Right lobe of liver (tissue), 6 donors: ENCODE measurements around the gene PRMT3. TPM values are rescaled to one million over a fixed set of nuclear protein-coding genes. Genes with fewer than 3 reads are reported as not detected.
"Not testable (repeated sequence)": the region's sequence is repeated elsewhere in the genome, so short reads cannot be mapped to it uniquely, and the experiment has no call there.

Source experiments
- ATAC-seq, 4 donors: fragments of 200-7000 bp; cut with Tn5 transposase; one replicate each; pipeline ENCODE4 v1.9.1; 2020; ENCODE audit warnings: mild to moderate bottlenecking in 4 of 4, moderate library complexity in 4 of 4
- DNase-seq, 3 donors: peaks; one replicate each; pipeline ENCODE4 v3.0.0-alpha.2; 2020
- H3K27ac ChIP-seq, 3 donors: fragments of 200-600 bp; one replicate each; pipeline ENCODE4 v1.8.0; 2022
- H3K27me3 ChIP-seq, 2 donors: fragments of 200-600 bp; one replicate each; pipeline ENCODE4 v1.8.0; 2022
- H3K36me3 ChIP-seq, 4 donors: fragments of 200-600 bp; sonication (generic) in 1 of 4; one replicate each; pipeline versions ENCODE4 v1.5.1 to v1.8.0; 2017 to 2022; ENCODE audit warnings: control low read depth in 1 of 4
- H3K4me1 ChIP-seq, 4 donors: fragments of 200-600 bp; sonication (generic) in 1 of 4; one replicate each; pipeline versions ENCODE4 v1.5.1 to v1.8.0; 2017 to 2022; ENCODE audit warnings: control low read depth in 1 of 4
- H3K4me3 ChIP-seq, 3 donors: fragments of 200-600 bp; one replicate each; pipeline ENCODE4 v1.8.0; 2022
- H3K9me3 ChIP-seq, 4 donors: fragments of 200-600 bp; sonication (generic) in 1 of 4; one replicate each; pipeline versions ENCODE4 v1.5.1 to v1.8.0; 2017 to 2022; ENCODE audit warnings: control low read depth in 1 of 4
- POLR2A ChIP-seq: fragments of 450-650 bp; IDR thresholded peaks from one replicate; pipeline ENCODE4 v1.6.1; 2017; ENCODE audit warnings: antibody characterized with exemption, mild to moderate bottlenecking
- WGBS: methylation state at CpG from one replicate; pipeline ENCODE4 v1.1.6; 2018; ENCODE audit warnings: low coverage, low lambda C conversion rate; ENCODE audit not compliant: insufficient coverage; ENCODE audit errors: missing lambda C conversion rate; 5-methylcytosine and 5-hydroxymethylcytosine counted together
- intact Hi-C, 2 donors: fragments of 100-400 bp; cut with DNase I; formaldehyde crosslinking; loops; one replicate each; pipeline versions ENCODE4 v1.11.2 to v1.14.1; 2022
- total RNA-seq, 6 experiments: library from RNA; depleted of rRNA in 2 of 6; stranded (reverse); fragments of >200 nt in 2 of 6; fragmentation: NEBNext Ultra II Directional in 3 of 6; extraction: Animal tissue kit (Norgen Biotek cat#: 25700) in 3 of 6; gene quantifications; one replicate each; pipeline versions ENCODE4 v1.1.0 to v1.2.4, GENCODE V29; 2016 to 2023
- TF ChIP-seq, protein P1 (sequence below), 4 donors: fragments of 200-600 bp in 3 of 4; fragments of 450-650 bp in 1 of 4; IDR thresholded peaks; one replicate each; pipeline versions ENCODE4 v1.5.1 to v1.8.0; 2016 to 2022; ENCODE audit warnings: antibody characterized with exemption in 4 of 4, mild to moderate bottlenecking in 2 of 4
- donor health status: DM: no; HTN: yes; CAD: no.
- donor health status: DM: no; HTN: no; CAD: no.
- donor health status: DM: no; HTN: no; CAD: no.
- donor health status: DM: no; HTN: yes; CAD: no.
- donor health status: DM: no; HTN: yes; CAD: no.

The PRMT3 gene
- total RNA-seq, 6 experiments from 2014 or later: 3.4 to 11.8 (median 4.6) TPM

- no peaks in the 10 kb centered on the region for H3K9me3 ChIP-seq
- no peak for DNase-seq
- intact Hi-C loops: no loop called here
- peak overlapping the region in 1 of 3 donors; percentile 7 for H3K27ac ChIP-seq
- 33% methylated on average over 2 of the region's 2 CpGs for WGBS
- no peaks in the 10 kb centered on the region for H3K36me3 ChIP-seq
- TF ChIP-seq, protein P1, sequence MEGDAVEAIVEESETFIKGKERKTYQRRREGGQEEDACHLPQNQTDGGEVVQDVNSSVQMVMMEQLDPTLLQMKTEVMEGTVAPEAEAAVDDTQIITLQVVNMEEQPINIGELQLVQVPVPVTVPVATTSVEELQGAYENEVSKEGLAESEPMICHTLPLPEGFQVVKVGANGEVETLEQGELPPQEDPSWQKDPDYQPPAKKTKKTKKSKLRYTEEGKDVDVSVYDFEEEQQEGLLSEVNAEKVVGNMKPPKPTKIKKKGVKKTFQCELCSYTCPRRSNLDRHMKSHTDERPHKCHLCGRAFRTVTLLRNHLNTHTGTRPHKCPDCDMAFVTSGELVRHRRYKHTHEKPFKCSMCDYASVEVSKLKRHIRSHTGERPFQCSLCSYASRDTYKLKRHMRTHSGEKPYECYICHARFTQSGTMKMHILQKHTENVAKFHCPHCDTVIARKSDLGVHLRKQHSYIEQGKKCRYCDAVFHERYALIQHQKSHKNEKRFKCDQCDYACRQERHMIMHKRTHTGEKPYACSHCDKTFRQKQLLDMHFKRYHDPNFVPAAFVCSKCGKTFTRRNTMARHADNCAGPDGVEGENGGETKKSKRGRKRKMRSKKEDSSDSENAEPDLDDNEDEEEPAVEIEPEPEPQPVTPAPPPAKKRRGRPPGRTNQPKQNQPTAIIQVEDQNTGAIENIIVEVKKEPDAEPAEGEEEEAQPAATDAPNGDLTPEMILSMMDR (IDR thresholded peaks at IDR 0.05): no peak
- no peak for TF ChIP-seq POLR2A
- no peaks in the 10 kb centered on the region for H3K27me3 ChIP-seq
- ATAC-seq: peak; percentile 52 to 90 (median 77)
- H3K4me1 ChIP-seq: peaks cover 0 to 13% (median 0%) of the 10 kb centered on the region in 4 donors
- no peak overlapping the region for H3K4me3 ChIP-seq
These were observed 77.0 kb downstream of the PRMT3 start for GRCh38 chr11:20464518-20464917.

DNA sequence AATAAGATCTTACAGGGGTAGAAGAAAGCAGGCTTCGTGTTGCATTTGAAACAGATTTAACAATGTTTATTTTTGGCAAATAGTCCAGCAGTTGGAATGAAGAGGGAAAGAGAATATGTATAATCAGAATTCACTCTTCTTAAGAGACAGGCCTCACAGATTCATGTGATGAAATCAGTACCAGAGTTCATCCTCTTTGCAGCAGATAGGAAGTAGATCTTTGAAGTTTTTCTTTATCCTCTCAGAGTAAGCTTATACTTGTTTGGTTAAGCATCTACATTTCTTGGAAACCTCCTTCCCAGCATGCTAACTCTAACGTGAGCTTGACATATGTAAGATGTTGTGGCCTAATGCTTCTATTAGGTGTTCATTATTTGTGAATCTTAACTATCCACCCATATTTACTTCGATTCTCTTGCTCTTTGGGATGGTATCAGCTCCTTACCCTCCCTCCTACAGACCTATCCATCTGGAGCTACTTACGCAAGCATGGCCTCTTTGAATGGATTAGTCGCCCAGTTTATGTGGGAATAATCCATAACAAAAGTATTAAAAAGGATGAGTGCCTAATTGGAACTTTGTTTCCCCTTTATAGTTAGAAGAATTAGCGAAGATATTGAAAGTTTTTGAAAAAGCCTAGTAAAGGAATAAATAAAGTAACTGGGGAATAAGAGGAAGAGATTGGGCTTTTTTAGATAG, 80.1 kb downstream of the PRMT3 start:
- H3K27me3 ChIP-seq: no peaks in the 10 kb centered on the region
- H3K36me3 ChIP-seq: no peaks in the 10 kb centered on the region
- TF ChIP-seq, protein P1 (IDR thresholded peaks at IDR 0.05): no peak
- TF ChIP-seq POLR2A: no peak
- H3K9me3 ChIP-seq: no peaks in the 10 kb centered on the region
- no peak overlapping the region for H3K4me3 ChIP-seq
- ATAC-seq (peak in 2 of 4 donors; percentile 41 to 60), DNase-seq (no peak)
- 78% methylated on average over 6 of the region's 6 CpGs for WGBS
- intact Hi-C loops: no loop called here
- no peak overlapping the region for H3K27ac ChIP-seq
- H3K4me1 ChIP-seq: peaks cover 0 to 13% (median 0%) of the 10 kb centered on the region in 4 donors

DNA sequence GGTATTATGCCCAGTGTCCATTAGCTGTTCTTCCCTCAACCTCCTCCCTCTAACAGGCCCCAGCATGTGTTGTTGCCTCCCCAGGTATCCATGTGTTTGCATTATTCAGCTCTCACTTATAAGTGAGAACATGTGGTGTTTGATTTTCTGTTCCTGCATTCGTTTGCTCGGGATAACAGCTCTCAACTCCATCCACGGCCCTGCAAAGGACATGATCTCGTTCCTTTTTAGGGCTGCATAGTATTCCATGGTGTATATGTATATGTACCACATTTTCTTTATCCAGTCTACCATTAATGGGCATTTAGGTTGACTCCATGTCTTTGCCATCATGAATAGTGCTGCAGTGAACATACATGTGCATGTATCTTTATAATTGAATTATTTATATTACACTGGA, 82.8 kb downstream of the PRMT3 start:
- 92% methylated on average over 4 of the region's 4 CpGs for WGBS
- no peak for ATAC-seq
- no peak for TF ChIP-seq POLR2A
- TF ChIP-seq, protein P1 (IDR thresholded peaks at IDR 0.05): no peak
- intact Hi-C loops: no loop called here
- no peak overlapping the region for H3K27ac ChIP-seq
- H3K36me3 ChIP-seq: no peaks in the 10 kb centered on the region
- no peak for DNase-seq
- H3K27me3 ChIP-seq: no peaks in the 10 kb centered on the region
- H3K4me3 ChIP-seq: no peak overlapping the region
- peaks cover 0 to 5% (median 0%) of the 10 kb centered on the region in 4 donors for H3K4me1 ChIP-seq
- no peaks in the 10 kb centered on the region for H3K9me3 ChIP-seq

- H3K4me1 ChIP-seq, intact Hi-C loops, H3K27ac ChIP-seq, H3K36me3 ChIP-seq, ATAC-seq, H3K9me3 ChIP-seq, H3K27me3 ChIP-seq, DNase-seq, H3K4me3 ChIP-seq: not testable (repeated sequence)
These were observed 84.4 kb downstream of the PRMT3 start for GRCh38 chr11:20471929-20472328.

DNA sequence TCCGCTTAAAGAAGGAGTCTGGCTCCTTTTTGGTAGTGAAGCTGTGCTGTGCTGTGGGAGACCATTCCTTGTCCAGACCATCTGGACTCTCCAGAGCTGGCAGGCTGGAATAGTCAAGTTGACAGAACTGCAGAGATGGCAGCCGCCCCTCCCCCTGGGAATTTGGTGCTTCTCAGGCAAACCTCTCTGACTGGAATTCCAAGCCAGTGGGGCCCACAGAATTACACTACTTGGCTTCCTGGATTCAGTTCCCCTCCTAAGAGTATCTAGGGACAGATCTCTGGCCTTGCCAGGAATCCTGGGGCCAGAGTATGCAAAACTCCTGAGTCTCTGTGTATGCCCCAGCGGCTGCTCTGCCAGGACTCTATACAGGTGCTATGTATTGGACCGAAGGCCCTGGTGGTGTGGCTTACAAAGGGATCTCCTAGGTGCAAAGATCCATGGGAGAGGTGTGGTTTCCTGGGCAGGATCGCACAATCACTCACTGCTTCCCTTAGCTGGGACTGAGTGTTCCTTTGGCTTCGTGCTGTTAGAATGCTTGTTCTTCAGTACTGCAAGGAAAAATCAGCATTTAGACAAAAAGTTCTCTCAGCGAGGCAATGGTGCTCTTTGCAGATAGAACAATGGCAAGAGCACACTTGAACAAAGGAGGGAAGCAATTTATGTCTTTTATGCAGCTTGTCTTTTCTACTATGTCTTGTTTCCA, 86.8 kb downstream of the PRMT3 start:
- Histone ChIP-seq H3K4me1 (no peaks in the 10 kb centered on the region), H3K36me3 (no peaks in the 10 kb centered on the region), H3K9me3 (no peaks in the 10 kb centered on the region), H3K4me3 (no peak overlapping the region), H3K27ac (no peak overlapping the region), H3K27me3 (no peaks in the 10 kb centered on the region)
- DNase-seq: no peak
- intact Hi-C loops: no loop called here
- TF ChIP-seq, protein P1 (IDR thresholded peaks at IDR 0.05): no peak
- no peak for TF ChIP-seq POLR2A
- 71% methylated on average over 2 of the region's 7 CpGs for WGBS
- ATAC-seq: peak in 1 of 4 donors; percentile 28
